Thyroid gland (tissue), 4 donors: Measurements from ENCODE around the gene IKZF2. TPM values are rescaled to one million over a fixed set of nuclear protein-coding genes. Genes with fewer than 3 reads are reported as not detected.

ENCODE experiments used
- DNase-seq, 2 donors: peaks; one replicate each; pipeline ENCODE4 v3.0.0-alpha.2; 2019
- H3K27ac ChIP-seq, 3 donors: fragments of 200-600 bp; sonication (generic); 1 replicate in 2 of 3; 2 replicates in 1 of 3; pipeline ENCODE4 v1.5.1; 2016 to 2019; ENCODE audit warnings: mild to moderate bottlenecking in 1 of 3, moderate library complexity in 1 of 3
- H3K27me3 ChIP-seq: fragments of 200-600 bp; sonication (generic); one replicate; pipeline ENCODE4 v1.5.1; 2019
- H3K36me3 ChIP-seq, 2 donors: fragments of 200-600 bp; sonication (generic); one replicate each; pipeline ENCODE4 v1.5.1; 2016 to 2019
- H3K4me1 ChIP-seq, 2 donors: fragments of 200-600 bp; sonication (generic); one replicate each; pipeline ENCODE4 v1.5.1; 2017 to 2019
- H3K4me3 ChIP-seq, 3 donors: fragments of 200-600 bp; sonication (generic); replicated peaks in 1 of 3; 1 replicate in 2 of 3; 2 replicates in 1 of 3; pipeline ENCODE4 v1.5.1; 2016; ENCODE audit warnings: mild to moderate bottlenecking in 1 of 3
- H3K9me3 ChIP-seq: fragments of 200-600 bp; sonication (generic); one replicate; pipeline ENCODE4 v1.5.1; 2017
- POLR2A ChIP-seq, 2 donors: fragments of 450-650 bp; IDR thresholded peaks; one replicate each; pipeline ENCODE4 v1.6.1; 2017; ENCODE audit warnings: antibody characterized with exemption in 2 of 2, mild to moderate bottlenecking in 2 of 2, moderate library complexity in 1 of 2
- WGBS, 2 donors: methylation state at CpG; one replicate each; pipeline ENCODE4 v1.1.5; 2017; 5-methylcytosine and 5-hydroxymethylcytosine counted together
- intact Hi-C: fragments of 100-400 bp; cut with DNase I; formaldehyde crosslinking; loops from one replicate; pipeline ENCODE4 v1.15.1; 2023
- total RNA-seq, 4 donors: library from RNA; depleted of rRNA; stranded (reverse); fragments of >200 nt; gene quantifications; one replicate each; pipeline ENCODE4 v1.2.3, GENCODE V29; 2016
- TF ChIP-seq, protein P1 (sequence below), 6 experiments: fragments of 200-600 bp in 3 of 6; fragments of 450-650 bp in 3 of 6; sonication (generic) in 3 of 6; IDR thresholded peaks; one replicate each; pipeline ENCODE4 v1.5.1; 2016 to 2019; ENCODE audit warnings: antibody characterized with exemption in 6 of 6, mild to moderate bottlenecking in 2 of 6, inconsistent platforms in 1 of 6, moderate library complexity in 1 of 6

IKZF2 gene
- total RNA-seq, 4 donors from 2014 or later, result 25.3 to 84.8 (median 47.2) TPM

DNA sequence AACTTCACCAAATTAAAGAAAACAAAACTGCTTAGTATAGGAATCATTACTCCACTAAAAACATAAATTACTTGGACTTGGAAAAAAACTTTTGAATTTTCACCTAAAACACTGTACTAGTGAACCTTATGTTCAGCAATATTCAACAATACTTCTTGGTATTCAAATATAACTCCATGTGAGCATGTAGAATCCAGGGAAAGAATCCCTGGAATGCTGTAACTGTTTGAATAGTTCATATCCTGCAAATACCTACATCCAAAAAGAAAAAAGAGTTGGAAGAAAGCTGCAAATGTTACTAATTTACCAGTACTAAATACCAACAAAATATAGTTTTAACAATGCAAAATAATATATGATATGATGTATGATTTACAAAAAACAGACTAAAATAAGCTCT is 65.4 kb downstream of the IKZF2 start:
- Histone ChIP-seq H3K4me1 (peaks cover 10 to 13% of the 10 kb centered on the region in 2 donors), H3K27me3 (no peaks in the 10 kb centered on the region), H3K4me3 (no peak overlapping the region), H3K36me3 (no peaks in the 10 kb centered on the region), H3K9me3 (no peaks in the 10 kb centered on the region), H3K27ac (no peak overlapping the region)
- intact Hi-C loops, result no loop called here
- no peak for DNase-seq
- TF ChIP-seq, protein P1, sequence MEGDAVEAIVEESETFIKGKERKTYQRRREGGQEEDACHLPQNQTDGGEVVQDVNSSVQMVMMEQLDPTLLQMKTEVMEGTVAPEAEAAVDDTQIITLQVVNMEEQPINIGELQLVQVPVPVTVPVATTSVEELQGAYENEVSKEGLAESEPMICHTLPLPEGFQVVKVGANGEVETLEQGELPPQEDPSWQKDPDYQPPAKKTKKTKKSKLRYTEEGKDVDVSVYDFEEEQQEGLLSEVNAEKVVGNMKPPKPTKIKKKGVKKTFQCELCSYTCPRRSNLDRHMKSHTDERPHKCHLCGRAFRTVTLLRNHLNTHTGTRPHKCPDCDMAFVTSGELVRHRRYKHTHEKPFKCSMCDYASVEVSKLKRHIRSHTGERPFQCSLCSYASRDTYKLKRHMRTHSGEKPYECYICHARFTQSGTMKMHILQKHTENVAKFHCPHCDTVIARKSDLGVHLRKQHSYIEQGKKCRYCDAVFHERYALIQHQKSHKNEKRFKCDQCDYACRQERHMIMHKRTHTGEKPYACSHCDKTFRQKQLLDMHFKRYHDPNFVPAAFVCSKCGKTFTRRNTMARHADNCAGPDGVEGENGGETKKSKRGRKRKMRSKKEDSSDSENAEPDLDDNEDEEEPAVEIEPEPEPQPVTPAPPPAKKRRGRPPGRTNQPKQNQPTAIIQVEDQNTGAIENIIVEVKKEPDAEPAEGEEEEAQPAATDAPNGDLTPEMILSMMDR (IDR thresholded peaks at IDR 0.05), result no peak
- TF ChIP-seq POLR2A (IDR thresholded peaks at IDR 0.05), result no peak

DNA sequence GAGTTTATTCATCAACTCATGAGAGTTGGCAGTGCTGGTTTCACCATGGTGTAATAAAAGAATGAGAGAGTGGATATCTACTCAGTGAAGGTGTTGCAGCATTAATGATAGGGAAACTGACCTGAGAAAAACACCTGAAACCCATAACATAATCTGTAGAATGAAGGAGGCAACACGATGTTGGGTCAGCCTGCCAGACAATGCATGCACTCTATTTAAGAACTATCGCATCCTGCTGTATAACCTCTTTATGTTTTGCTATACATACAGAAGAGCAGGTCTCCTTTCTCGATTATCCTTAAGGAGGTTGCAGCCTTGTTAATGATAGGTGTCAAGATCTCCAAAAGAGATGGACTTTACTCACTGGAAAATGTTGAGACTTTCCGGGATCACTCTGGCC is 65.9 kb downstream of the IKZF2 start:
- WGBS, 2 donors, result 76 to 78% methylated on average over 4 of the region's 4 CpGs
- no peaks in the 10 kb centered on the region for H3K9me3 ChIP-seq
- H3K27ac ChIP-seq, result no peak overlapping the region
- intact Hi-C loops, result no loop called here
- no peak for TF ChIP-seq POLR2A (IDR thresholded peaks at IDR 0.05)
- TF ChIP-seq, protein P1 (IDR thresholded peaks at IDR 0.05), result no peak
- H3K4me3 ChIP-seq, result no peak overlapping the region
- peaks cover 10 to 13% of the 10 kb centered on the region in 2 donors for H3K4me1 ChIP-seq
- no peaks in the 10 kb centered on the region for H3K27me3 ChIP-seq
- no peaks in the 10 kb centered on the region for H3K36me3 ChIP-seq
- DNase-seq, result no peak

DNA sequence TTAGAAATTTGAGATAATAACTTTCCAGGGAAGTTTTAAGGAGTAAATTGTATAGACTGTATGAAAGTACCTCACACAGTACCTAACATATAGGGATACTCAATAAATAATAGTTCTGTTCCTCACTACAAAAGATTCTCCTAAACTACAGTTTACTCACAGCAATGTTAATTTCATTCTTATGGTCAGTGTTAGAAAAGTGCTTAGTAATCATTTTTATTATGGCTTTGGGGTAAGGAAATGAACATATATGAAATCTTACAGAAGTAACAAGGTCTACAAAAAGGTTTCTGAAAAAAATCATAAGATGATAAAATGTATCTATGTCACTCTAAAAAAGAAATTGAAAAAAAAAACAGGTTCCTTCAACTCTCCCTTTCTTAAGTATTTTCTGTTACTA is 67.2 kb downstream of the IKZF2 start:
- no peak for DNase-seq
- peaks cover 10 to 13% of the 10 kb centered on the region in 2 donors for H3K4me1 ChIP-seq
- H3K9me3 ChIP-seq, result no peaks in the 10 kb centered on the region
- no peak overlapping the region for H3K27ac ChIP-seq
- H3K4me3 ChIP-seq, result no peak overlapping the region
- no peak for TF ChIP-seq POLR2A (IDR thresholded peaks at IDR 0.05)
- TF ChIP-seq, protein P1 (IDR thresholded peaks at IDR 0.05), result no peak
- H3K27me3 ChIP-seq, result no peaks in the 10 kb centered on the region
- intact Hi-C loops, result no loop called here
- H3K36me3 ChIP-seq, result no peaks in the 10 kb centered on the region

DNA sequence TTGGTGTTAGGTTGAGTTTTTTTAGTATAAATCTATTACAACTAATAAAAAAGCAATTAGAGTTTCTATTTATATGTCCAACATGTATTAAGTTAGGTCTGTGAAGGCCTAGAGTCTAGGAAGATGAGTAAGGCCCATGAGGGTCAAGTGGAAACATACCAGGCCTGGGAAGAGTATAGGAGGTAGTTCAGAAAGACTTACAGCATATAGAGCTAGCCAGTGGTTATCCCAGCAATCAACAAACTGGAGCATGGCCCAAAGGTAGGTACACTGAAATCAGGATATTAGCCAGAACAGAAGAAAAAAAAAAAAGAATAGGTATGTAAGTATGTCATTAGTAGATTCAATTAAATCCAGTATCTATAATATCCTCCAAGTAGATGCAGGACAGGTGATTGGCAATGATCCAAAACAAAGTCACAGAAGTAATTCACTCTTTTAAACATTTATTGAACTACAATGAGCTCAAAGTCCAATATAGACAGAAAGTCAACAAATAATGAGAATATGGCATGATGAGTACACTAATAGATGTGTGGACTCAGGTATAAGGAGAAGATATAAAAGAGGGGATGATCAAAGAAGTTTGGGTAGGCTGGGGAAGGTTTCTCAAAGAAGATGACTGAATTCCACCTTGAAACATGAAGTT is 70.3 kb downstream of the IKZF2 start:
- Histone ChIP-seq H3K36me3 (no peaks in the 10 kb centered on the region), H3K27ac (no peak overlapping the region), H3K4me1 (peaks cover 0 to 2% of the 10 kb centered on the region in 2 donors), H3K27me3 (no peaks in the 10 kb centered on the region), H3K4me3 (no peak overlapping the region), H3K9me3 (no peaks in the 10 kb centered on the region)
- no peak for DNase-seq
- TF ChIP-seq, protein P1 (IDR thresholded peaks at IDR 0.05), result no peak
- TF ChIP-seq POLR2A (IDR thresholded peaks at IDR 0.05), result no peak
- intact Hi-C loops, result no loop called here

DNA sequence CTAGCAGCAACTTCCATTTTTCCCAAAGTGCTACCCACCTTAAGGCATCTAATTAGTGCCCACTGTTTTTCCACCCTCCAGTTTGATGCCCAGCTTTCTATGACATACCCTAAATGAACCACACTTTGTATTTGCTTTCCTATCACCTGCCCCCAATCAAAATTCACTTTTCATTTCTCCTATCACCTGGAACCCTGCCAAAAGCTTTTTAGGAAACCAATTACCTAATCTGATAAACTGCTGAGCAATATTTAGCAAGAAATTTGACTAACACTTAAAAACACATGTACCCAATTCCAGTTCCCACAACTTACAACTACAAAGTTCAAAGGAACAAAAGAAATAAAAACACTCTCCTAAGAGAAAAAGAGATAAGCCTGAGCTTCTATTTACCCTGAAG is 71.7 kb downstream of the IKZF2 start:
- no peak overlapping the region for H3K27ac ChIP-seq
- intact Hi-C loops, result no loop called here
- no peak overlapping the region for H3K4me3 ChIP-seq
- no peaks in the 10 kb centered on the region for H3K9me3 ChIP-seq
- no peaks in the 10 kb centered on the region for H3K4me1 ChIP-seq
- H3K36me3 ChIP-seq, result no peaks in the 10 kb centered on the region
- TF ChIP-seq, protein P1 (IDR thresholded peaks at IDR 0.05), result no peak
- no peak for TF ChIP-seq POLR2A (IDR thresholded peaks at IDR 0.05)
- H3K27me3 ChIP-seq, result no peaks in the 10 kb centered on the region
- no peak for DNase-seq
